PFSK-1 (cell line): ENCODE results near the gene HEPN1.
A peak's percentile ranks its signal among the peaks of the same experiment; 100 is the strongest.

Experiments
- FOXP2 ChIP-seq: optimal IDR thresholded peaks from 2 replicates; pipeline ENCODE3; 2011; ENCODE audit warnings: borderline replicate concordance, control low read depth, inconsistent platforms; ENCODE audit not compliant: insufficient read depth; ENCODE audit errors: extremely low read length, extremely low read depth
- POLR2AphosphoS5 ChIP-seq: IDR thresholded peaks from 2 replicates; pipeline ENCODE4 v1.6.1; 2012; ENCODE audit warnings: low read depth, mild to moderate bottlenecking, control low read depth, low read length, moderate library complexity
- SIN3A ChIP-seq: IDR thresholded peaks from 2 replicates; pipeline ENCODE4 v1.6.1; 2012; ENCODE audit warnings: mild to moderate bottlenecking, low read length, moderate library complexity, borderline replicate concordance; ENCODE audit not compliant: insufficient read depth
- TAF1 ChIP-seq: IDR thresholded peaks from 2 replicates; pipeline ENCODE4 v1.6.1; 2012; ENCODE audit warnings: low read length, control low read depth, borderline replicate concordance; ENCODE audit not compliant: insufficient read depth
- TF ChIP-seq, protein P1 (sequence below), 2 experiments: IDR thresholded peaks; 2 replicates each; pipeline versions ENCODE4 v1.6.1 to v1.8.0; 2011 to 2012; ENCODE audit warnings: low read depth in 2 of 2, low read length in 2 of 2, control low read depth in 1 of 2, inconsistent platforms in 1 of 2, mild to moderate bottlenecking in 1 of 2, moderate library complexity in 1 of 2; ENCODE audit not compliant: insufficient read depth in 1 of 2

The HEPN1 gene

GRCh38 chr11:124946735-124947141 is 27.7 kb downstream of the HEPN1 start:
- TF ChIP-seq FOXP2 (no peak), TAF1 (no peak), POLR2AphosphoS5 (no peak), SIN3A (no peak)
- TF ChIP-seq, protein P1, sequence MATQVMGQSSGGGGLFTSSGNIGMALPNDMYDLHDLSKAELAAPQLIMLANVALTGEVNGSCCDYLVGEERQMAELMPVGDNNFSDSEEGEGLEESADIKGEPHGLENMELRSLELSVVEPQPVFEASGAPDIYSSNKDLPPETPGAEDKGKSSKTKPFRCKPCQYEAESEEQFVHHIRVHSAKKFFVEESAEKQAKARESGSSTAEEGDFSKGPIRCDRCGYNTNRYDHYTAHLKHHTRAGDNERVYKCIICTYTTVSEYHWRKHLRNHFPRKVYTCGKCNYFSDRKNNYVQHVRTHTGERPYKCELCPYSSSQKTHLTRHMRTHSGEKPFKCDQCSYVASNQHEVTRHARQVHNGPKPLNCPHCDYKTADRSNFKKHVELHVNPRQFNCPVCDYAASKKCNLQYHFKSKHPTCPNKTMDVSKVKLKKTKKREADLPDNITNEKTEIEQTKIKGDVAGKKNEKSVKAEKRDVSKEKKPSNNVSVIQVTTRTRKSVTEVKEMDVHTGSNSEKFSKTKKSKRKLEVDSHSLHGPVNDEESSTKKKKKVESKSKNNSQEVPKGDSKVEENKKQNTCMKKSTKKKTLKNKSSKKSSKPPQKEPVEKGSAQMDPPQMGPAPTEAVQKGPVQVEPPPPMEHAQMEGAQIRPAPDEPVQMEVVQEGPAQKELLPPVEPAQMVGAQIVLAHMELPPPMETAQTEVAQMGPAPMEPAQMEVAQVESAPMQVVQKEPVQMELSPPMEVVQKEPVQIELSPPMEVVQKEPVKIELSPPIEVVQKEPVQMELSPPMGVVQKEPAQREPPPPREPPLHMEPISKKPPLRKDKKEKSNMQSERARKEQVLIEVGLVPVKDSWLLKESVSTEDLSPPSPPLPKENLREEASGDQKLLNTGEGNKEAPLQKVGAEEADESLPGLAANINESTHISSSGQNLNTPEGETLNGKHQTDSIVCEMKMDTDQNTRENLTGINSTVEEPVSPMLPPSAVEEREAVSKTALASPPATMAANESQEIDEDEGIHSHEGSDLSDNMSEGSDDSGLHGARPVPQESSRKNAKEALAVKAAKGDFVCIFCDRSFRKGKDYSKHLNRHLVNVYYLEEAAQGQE (IDR thresholded peaks at IDR 0.05; ENCODE audit: insufficient read depth in 1 of 2, low read depth in 2 of 2, low read length in 2 of 2), result no peak

- TF ChIP-seq POLR2AphosphoS5 (no peak), TAF1 (no peak), SIN3A (no peak), FOXP2 (no peak)
- TF ChIP-seq, protein P1 (IDR thresholded peaks at IDR 0.05; ENCODE audit: insufficient read depth in 1 of 2, low read depth in 2 of 2, low read length in 2 of 2), result no peak
Measured at GRCh38 chr11:124950601-124951330, 31.7 kb downstream of the HEPN1 start.

- TF ChIP-seq POLR2AphosphoS5 (no peak), TAF1 (no peak), FOXP2 (no peak), SIN3A (no peak)
- TF ChIP-seq, protein P1 (IDR thresholded peaks at IDR 0.05; ENCODE audit: insufficient read depth in 1 of 2, low read depth in 2 of 2, low read length in 2 of 2), result no peak
Measured at GRCh38 chr11:124951341-124951740, 32.3 kb downstream of the HEPN1 start.

DNA sequence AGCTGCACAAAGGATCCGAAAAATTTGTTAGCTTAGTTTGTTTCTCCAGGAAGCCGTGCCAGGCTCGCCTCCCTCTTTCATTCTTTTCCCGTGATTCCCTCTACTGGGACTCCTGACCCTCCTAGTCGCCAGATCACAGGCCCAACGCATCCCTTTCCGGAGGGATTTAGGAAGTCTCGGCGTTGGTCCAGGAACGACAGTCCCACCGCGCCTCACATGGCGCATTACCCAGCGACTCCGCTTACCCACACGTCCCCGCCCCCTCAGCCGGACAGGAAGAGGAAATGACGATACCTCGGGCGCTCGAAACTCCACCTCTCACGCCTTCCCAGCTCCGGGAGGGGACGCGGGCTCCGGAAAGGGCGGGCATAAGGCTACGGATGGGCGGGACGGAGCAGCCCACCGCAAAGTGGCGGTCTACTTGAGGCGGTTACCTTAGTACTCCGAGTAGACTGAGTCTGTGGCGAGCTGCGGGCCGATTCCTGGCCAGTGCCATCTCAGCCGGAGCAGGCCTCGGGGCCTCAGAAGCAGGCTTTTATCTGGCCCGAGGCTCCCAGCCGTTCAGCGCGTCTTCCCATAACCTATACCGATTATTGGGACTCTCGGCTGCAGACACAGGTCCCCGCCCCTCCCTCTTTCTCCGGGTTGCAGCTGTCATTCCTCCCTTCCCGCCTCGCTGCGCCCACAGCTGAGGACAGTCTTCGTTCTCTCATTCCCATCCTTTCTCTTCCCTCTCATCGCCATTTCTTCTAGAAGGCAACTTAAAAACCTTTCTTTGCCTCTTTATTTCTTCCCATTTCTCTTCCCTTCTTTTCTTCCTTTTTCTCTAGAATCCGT is 34.9 kb downstream of the HEPN1 start, which contains the start of gene CCDC15:
TSS of gene CCDC15 (plus strand) at position 450 of the 837 bp plus-strand sequence. CDS start 531 bp downstream, outside the sequence.
- TF ChIP-seq, protein P1 (IDR thresholded peaks at IDR 0.05; ENCODE audit: insufficient read depth in 1 of 2, low read depth in 2 of 2, low read length in 2 of 2), result peak in 1 of 2 experiments; percentile 22; a peak in 1 of 4 replicates
- TF ChIP-seq FOXP2 (peak; percentile 83), POLR2AphosphoS5 (peak; percentile 95), TAF1 (peak; percentile 73; the same call in 1 of the 2 replicates), SIN3A (peak; percentile 87; the same call in 1 of the 2 replicates)
